Left lobe of liver (tissue), 2 donors: ENCODE results near the gene KPNA3. TPM values are rescaled to one million over a fixed set of nuclear protein-coding genes. Genes with fewer than 3 reads are reported as not detected.
"Not testable (repeated sequence)": the region's sequence is repeated elsewhere in the genome, so short reads cannot be mapped to it uniquely, and the experiment has no call there.

Experiments
- ATAC-seq: fragments of 200-7000 bp; cut with Tn5 transposase; one replicate; pipeline ENCODE4 v1.9.1; 2020; ENCODE audit warnings: mild to moderate bottlenecking, moderate library complexity
- DNase-seq: peaks from one replicate; pipeline ENCODE4 v3.0.0-alpha.2; 2020; ENCODE audit warnings: low spot score
- total RNA-seq: library from RNA; stranded (reverse); gene quantifications from one replicate; pipeline ENCODE4 v1.2.1, GENCODE V29; 2021
- donor health status: DM: no; HTN: no; CAD: no; lungs with moderate emphysema.
- donor health status: DM: no; HTN: yes; CAD: no.

The KPNA3 gene
- total RNA-seq, 1 donor from 2014 or later = 14.8 TPM

DNA sequence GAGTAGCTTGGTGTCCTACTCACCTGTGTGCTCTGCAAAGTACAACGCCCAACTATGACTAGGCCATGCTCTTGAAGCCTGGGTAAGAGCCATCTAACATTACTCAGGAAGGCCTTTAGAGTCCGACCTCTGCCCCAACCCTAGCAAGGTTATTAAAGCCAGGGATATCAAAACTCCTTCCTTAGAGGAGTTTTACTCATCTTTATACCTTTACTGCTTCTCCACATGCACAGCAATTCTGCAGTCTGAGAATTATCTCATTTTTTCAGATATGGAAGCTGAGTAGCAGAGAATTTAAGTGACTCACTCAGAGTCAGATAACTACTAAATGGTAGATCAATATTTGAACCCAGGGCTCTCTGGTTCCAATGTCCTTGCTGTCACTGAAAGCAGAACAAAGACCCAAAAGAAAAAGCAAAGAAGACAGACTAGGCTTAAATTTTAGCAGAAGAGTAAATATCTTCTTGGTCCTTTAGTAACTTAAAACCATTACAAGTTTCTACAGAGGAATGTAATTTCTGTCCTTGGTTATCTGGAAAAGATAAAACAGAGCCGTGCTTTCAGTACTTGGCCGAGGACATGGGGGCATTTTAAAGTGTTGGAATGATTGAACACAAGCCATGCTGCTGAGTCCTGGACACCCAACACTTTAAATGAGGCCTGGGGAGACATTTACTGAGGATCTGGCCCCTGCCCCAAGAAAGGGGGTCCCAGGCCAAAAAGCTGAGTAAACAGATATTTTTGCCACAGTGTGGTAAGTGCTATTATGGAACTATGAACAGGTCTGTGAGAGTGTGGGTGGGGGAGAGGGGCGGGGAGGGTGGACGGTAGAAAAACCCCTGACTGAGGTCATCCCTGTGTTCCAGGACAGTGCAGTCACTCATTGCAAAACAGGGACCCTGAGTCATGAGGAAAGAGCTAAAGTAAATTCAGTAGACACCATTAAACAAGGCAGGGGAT is 18.4 kb upstream of the KPNA3 start:
- no peak for DNase-seq

DNA sequence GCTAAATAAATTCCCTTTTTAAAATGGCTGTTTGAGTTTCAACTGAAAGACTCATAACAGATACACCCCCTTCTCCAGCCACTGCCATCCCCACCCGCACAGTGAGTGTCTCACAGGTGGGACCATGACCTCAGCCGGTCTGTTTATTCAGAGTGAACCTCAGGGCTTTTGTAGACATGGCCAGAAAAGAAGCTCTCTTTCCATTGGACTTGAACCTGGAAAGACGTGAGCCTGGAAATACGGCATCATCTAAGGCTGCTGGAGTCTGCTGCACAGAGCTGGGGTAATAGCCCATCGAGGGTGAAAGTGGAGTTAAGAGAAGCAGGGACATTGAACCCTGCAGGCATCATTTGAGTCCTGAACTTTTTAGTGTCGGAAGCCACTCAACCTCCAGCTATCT is 15.2 kb upstream of the KPNA3 start:
- ATAC-seq = no peak
- no peak for DNase-seq

More for the DNA sequence above, 18.4 kb upstream of the KPNA3 start:
- ATAC-seq = no peak

DNA sequence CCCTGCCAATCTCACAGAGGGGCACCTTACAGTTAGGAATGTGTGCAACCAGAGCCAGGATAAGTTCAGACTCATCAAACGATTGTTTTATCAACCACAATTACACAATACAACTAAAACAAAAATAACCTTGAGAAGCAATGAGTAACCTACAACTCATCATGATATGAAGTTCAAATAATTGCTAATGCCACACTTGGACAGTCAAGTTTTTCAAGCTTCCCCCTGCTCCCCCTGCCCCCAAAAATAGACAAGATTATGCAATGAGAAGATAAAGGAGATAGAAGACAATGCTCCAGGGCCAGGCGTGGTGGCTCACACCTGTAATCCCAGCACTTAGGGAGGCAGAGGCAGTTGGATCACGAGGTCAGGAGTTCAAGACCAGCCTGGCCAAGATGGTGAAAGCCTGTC is 13.6 kb upstream of the KPNA3 start:
- ATAC-seq (no peak), DNase-seq (no peak)

DNA sequence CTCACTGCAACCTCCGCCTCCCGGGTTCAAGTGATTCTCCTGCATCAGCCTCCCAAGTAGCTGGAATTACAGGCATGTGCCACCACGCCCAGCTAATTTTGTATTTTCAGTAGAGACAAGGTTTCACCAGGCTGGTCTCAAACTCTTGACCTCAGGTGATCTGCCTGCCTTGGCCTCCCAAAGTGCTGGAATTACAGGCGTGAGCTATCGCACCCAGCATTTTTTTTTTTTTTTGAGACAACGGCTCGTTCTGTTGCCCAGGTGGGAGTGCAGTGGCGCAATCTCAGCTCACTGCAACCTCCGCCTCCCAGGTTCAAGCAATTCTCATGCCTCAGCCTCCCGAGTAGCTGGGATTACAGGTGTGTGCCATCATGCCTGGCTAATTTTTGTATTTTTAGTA is 10.6 kb upstream of the KPNA3 start:
- not testable (repeated sequence) for ATAC-seq, DNase-seq

DNA sequence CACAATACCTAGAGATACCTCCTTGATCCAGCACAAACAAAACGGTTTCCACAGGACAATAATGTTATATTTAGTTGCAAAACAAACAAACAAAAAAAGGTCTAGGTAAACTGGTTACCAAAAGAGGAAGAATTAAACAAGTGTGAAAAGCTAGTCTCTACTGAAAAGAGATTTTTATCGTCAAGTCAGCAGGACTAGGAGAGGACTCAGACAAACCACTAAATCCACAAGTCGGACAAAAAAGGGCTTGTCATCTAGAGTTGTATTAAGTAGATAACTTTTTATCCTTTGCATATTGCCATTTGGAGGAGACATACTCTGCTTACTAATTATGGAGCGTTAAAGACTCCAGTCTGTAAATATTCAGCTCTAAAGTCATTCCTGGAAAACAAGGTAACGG is 9.9 kb upstream of the KPNA3 start:
- ATAC-seq (no peak), DNase-seq (no peak)

DNA sequence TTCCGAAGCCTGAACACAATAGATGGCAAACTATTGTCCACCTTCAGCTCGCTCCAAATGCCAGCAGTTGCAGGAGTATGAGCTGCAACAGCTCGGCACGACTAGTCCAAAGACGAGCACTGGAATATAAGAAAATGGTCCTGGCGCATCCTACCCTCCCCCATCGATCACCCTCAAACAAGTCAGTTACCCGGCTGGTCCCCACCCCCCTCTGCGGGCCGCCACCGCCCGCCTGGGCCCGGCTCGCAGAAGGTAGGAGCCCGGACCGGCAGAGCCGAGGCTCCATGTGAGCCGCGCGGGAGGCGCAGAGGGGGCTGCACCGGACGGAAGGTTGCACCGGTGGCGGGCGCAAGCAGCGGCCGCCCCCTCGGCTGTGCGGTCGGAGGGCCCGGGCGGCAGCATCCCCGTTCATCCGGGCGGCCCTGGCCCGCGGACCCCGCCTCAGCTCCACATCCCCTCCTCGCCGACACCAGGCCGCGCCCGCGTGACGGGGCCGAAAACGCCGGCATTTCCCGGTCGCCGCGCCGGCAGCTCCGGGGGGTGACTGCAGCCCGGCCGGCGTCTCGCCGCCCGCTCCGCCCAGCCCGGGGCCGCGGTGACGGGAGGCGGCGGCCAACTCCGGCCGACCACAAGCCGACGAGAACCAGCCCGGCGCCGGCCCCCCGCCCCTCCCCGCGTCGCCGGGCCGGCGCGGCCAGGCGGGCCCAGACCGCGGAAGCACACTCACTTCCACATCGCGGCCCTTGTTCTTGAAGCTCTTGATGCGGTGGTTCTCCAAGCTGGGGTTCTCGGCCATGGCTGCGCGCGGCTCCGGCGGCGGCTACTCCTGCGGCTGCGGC is 552 bp downstream of the KPNA3 start:
- DNase-seq (peak; percentile 63), ATAC-seq (peak; percentile 36)

DNA sequence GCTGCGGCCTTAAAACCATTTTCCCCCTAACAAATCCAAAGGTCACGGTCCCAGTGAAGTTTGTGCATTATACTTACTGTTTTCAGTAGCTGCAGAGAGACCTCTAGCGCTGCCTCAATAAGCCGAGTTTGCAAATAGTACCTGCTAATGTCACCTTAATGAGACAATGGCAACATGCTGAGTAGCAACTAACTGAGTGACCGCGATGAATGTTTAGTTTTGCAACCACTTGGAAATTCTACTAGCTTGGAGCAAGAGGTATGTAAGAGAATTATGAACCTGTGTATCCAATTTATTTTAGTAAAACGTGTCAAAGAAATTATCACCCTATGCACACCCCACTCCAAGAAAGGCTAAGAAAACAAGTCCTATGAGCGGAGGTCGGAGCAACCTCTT is 1.2 kb downstream of the KPNA3 start:
- DNase-seq (peak; percentile 59), ATAC-seq (peak; percentile 56)

DNA sequence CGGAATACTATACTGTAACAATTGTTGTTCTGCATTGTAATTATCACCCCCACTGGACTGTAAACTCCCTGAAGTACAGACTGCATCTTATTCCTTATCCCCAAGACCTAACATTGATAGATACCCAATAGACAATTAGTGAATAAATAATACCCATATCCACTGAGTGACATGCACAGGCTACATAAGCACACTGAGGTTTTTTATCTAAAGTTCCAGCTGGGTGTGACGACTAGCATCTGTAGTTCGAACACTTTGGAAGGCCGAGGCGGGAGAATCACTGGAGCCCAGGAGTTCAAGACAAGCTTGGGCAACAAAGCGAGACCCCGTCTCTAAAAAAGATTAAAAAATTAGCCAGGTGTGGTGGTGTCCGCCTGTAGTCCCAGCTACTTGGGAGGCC is 2.5 kb downstream of the KPNA3 start:
- ATAC-seq (no peak), DNase-seq (no peak)

DNA sequence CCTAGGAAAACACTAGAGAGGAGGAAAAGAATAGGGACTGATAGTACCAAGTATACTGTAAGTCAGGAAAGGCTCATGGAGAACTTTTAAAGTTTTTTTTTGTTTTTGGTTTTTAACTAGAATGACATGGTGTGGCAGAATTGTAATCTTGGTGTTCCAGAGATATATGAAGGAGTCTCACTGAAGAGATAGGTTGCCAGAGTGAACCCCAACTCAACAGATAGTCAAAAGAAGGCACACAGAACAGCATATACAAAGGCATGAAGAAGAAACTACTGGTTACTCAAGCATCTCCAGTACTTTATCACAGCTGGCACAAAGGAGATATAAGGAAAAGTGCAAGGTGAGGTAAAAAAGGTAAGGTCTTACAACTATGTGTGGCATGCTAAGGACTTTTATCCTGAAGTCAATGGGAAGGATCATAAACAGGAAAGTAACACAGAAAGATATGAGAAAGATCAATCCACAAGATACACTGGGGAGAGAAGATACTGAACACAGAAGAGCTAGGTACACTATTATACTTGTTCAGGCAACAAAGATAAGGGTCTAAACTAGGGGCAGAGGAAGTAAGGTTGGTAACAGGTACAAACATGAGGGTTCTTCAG is 6.0 kb downstream of the KPNA3 start:
- DNase-seq = no peak

DNA sequence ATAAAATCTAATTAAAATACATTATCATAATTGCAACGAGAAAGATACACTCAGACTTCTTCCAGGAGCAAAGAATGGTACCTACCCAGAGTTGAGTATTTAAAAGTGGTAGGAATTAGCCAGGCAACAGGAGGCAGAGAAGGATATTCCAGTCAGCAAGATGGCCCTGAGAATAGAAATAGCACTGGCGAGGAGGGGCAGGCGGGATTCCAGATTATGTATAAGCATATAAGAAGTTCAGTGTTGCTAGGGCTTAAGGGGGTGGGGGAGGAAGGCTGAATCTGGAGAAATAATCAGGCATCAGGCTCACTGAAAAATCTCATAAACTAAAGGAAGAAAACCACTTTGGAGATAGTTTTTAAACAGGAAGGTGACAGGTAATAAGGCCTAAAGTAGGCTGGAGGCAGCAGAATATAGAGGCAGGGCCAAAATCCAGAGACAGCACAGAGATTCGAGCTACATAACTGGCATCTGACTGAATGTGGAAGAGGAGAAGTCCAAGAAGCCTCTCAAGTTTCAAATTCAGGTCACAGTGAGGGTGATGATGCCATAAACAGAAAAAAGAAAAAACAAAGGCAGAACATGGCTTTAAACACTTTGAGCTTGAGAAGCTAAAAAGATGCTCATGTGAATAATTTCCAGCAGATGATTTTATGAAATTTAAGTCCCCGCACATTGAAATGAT is 7.5 kb downstream of the KPNA3 start:
- DNase-seq = no peak
- no peak for ATAC-seq

More for the DNA sequence above, 6.0 kb downstream of the KPNA3 start:
- no peak for ATAC-seq

DNA sequence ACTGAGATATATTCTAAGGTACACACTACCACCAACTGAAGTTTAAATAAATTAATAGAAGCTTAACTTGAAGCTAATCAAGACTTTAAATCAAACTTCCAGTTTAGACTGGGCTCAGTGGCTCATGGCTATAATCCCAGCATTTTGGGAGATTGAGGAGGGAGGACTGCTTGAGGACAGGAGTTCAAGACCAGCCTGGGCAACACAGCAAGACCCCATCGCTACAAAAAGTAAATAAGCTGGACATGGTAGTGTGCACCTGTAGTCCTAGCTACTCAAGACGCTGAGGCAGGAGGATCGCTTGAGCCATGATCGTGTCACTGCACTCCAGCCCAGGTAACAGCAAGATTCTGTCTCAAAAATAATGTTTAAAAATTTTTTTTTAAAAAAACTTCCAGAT is 8.6 kb downstream of the KPNA3 start:
- no peak for ATAC-seq

DNA sequence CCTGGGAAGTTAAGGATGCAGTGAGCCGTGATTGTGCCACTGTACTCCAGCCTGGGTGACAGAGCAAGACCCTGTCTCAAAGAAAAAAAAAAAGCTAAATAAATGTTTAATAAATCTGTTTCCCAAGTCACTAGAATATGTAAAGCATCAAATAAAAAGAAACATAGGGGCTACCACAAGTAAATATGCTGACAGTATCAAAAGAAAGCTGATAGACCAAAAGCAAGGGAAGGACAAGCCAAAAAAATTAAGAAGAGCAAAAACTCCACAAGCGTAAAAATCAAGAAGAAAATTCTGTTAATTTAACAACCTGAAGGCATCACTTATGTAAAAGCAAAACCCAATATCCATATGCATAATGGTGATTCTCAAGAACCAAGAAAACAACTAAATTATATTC is 9.7 kb downstream of the KPNA3 start:
- ATAC-seq = no peak
- no peak for DNase-seq

More for the DNA sequence above, 8.6 kb downstream of the KPNA3 start:
- no peak for DNase-seq

DNA sequence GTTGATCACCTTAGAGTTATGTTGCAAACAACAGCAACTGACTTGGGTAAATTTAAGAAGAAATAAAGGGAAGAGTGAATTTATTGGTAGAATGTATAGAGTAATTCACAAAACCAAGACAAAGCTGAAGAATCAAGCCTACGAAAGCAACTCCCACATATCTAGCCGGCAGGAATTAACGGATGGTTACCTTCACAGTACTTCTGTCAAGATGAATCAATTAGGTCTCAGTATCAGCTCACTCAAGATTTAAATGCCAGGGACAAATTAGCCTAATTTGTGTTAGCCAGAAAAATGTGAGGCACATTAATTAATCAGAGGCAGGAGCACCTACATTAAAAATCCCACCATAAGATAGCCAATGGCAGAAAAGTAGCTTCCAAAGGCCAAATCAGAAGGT is 10.7 kb downstream of the KPNA3 start:
- DNase-seq = no peak
- ATAC-seq = no peak

DNA sequence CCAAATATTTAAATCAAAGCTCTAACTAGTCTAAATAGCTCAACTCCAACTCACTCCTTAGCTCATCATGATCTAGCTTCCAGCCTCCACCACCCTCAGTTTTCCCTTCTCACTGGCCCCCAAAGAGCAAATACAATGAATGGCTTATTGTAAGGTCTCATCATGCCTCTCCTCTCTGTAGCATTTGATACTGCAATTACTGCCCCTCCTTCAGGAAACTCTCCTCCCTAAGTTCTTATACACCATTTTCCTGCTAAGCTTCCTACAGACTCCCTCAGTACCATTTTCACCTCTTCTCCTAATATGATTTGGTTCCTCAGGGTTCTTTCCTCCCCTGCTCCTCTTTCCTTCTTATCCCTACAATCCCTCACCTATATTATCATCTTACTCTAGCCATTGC is 12.8 kb downstream of the KPNA3 start:
- ATAC-seq (no peak), DNase-seq (no peak)

DNA sequence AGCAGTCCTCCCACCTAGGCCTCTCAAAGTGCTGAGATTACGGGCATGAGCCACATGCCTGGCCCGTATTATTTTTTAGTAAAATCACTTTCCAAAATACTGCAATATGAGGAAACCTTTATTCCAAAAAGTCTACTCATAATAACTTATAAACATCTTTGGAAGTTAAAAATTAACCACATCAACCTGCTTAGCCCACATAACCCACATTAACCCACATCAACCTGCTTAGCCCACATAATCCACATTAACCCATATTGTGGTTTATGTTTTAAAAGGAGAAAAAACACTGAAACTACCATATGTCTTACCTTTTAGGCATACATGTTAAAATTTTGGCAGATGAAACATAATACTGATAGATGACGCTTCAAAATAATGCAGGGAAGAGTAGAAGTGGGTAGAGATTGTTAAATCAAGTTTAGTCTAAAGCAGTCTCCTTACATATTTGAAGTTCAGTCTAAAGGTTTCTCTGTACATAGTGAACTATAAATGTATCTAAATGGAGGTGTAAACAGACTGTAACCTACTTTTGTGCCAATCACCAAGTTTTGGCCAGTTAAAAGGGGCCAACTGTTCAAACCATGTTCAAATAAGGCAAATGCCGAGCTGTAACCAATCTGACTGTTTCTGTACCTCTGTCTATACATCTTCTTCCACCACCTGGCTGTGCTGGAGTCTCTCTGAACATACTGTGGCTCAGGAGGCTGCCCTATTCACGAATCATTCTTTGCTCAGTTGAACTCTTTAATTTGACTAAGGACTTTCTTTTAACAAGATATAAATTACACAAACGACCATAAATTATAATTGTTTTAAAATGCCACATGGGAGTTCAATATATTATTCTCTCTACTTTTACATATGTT is 14.5 kb downstream of the KPNA3 start:
- DNase-seq (no peak), ATAC-seq (peak; percentile 76)

DNA sequence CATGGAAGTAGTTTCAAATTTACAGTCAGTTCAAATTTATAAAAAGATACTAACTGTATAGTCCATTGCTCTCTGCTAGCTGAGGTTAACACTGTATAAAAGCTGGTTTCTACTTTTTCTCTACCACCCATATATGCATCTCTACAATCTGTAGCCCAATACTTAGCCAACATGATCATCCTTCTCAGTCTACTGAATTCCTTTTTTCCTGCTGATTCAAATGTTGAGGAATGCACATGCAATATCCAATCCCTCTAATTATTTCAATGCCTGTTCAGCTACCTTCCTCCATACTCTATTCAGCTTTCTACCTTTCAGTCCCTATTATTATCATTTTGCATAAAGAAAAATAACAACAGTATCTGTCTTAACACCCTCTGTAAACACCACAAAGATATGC is 15.6 kb downstream of the KPNA3 start:
- ATAC-seq = no peak
- no peak for DNase-seq

DNA sequence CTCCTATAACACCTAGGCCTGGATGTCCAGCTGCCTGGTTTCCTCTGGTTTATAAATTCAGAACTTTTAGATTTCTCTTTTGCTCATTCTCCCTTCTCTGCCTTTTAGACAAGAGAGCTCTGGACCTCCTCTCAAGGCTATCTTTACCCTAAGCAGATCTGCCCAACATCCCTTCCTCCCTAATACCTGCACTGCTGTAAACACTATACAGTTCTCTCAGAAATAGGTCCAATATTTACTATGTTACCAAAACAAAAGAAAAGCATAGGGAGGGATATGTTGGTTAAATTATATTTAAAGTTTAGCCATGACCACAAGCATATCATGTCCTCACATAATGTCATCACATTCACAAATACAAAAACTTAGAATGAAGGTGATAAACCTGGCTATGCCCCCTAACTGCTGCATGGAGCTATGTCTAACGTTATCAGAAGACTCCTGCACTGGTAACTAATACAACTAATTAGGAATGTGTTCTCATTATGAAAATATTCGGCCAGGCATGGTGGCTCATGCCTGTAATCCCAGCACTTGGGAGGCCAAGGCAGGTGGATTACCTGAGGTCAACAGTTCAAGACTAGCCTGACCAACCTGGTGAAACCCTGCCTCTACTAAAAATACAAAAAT is 18.0 kb downstream of the KPNA3 start:
- no peak for DNase-seq
- no peak for ATAC-seq

DNA sequence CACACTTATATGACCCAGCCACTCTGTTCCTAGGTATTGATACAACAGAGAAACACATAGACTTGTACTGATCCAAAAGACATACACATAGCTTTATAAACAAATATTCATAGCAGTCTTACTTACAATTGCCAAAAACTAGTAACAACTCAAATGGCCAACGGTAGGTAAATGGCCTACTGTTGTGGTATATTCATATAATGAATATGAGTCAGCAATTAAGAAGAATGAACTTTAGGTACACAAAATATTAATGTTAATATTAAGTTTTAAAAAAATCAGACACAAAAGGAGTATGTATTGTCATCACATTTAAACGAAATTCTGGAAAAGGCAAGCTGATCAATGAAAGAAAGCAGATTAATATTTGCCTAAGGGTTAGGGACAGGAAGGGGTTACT is 19.7 kb downstream of the KPNA3 start:
- DNase-seq = no peak
- ATAC-seq = no peak

DNA sequence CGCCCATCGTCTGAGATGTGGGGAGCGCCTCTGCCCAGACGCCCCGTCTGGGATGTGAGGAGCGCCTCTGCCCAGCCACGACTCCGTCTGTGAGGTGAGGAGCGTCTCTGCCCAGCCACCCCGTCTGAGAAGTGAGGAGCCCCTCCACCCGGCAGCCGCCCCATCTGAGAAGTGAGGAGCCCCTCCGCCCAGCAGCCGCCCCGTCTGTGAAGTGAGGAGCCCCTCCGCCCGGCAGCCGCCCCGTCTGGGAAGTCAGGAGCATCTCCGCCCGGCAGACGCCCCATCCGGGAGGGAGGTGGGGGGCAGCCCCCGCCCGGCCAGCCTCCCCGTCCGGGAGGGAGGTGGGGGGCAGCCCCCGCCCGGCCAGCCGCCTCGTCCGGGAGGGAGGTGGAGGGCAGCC is 30.7 kb downstream of the KPNA3 start:
- ATAC-seq, DNase-seq: not testable (repeated sequence)
